WTC11 (cell line): ENCODE data around the gene SRCIN1. TPM values are rescaled to one million over a fixed set of nuclear protein-coding genes. Genes with fewer than 3 reads are reported as not detected.

ENCODE experiments used
- ATAC-seq: fragments of 200-7000 bp; cut with Tn5 transposase; 2 replicates; pipeline ENCODE4 v1.10.0; 2021; ENCODE audit warnings: mild to moderate bottlenecking, moderate library complexity
- CTCF ChIA-PET: fragments of 300-600 bp; sonication (Branson Sonifier 250); formaldehyde crosslinking; loops from one replicate; lab custom pipeline; 2021; ENCODE audit warnings: antibody characterized with exemption; lab: Charles Lee
- POLR2A ChIA-PET: fragments of 350-600 bp; sonication (Branson Sonifier 250); formaldehyde crosslinking; loops from one replicate; lab custom pipeline; 2021; ENCODE audit warnings: antibody characterized with exemption; lab: Charles Lee
- DNase-seq: peaks from one replicate; pipeline ENCODE4 v3.0.0; 2021; ENCODE audit warnings: low spot score
- H3K27ac Mint-ChIP-seq: 2 replicates; pipeline ENCODE4 v1.8.0; 2021; ENCODE audit warnings: mixed read lengths
- H3K27me3 Mint-ChIP-seq: 2 replicates; pipeline ENCODE4 v1.8.0; 2021; ENCODE audit warnings: low read depth, mild to moderate bottlenecking, moderate library complexity, mixed read lengths
- H3K36me3 Mint-ChIP-seq: 2 replicates; pipeline ENCODE4 v1.8.0; 2021; ENCODE audit warnings: mixed read lengths
- H3K4me1 Mint-ChIP-seq: 2 replicates; pipeline ENCODE4 v1.8.0; 2022; ENCODE audit warnings: mixed read lengths
- H3K4me3 Mint-ChIP-seq: 2 replicates; pipeline ENCODE4 v1.8.0; 2021; ENCODE audit warnings: mild to moderate bottlenecking, moderate library complexity, mixed read lengths
- H3K9me3 Mint-ChIP-seq: 2 replicates; pipeline ENCODE4 v1.8.0; 2021; ENCODE audit warnings: mixed read lengths
- FOXP1 ChIP-seq: sonication (generic); formaldehyde crosslinking; IDR thresholded peaks from 2 replicates; pipeline ENCODE4 v1.8.0; 2022; ENCODE audit warnings: missing genetic modification reagents, mild to moderate bottlenecking, moderate library complexity, borderline replicate concordance
- MXD4 ChIP-seq: fragments of 250-450 bp; sonication (Bioruptor Pico); IDR thresholded peaks from 2 replicates; pipeline ENCODE4 v1.8.0; 2021; ENCODE audit warnings: mild to moderate bottlenecking, moderate library complexity, borderline replicate concordance
- MYBL2 ChIP-seq: sonication (generic); formaldehyde crosslinking; IDR thresholded peaks from 2 replicates; pipeline ENCODE4 v1.8.1; 2023; ENCODE audit warnings: mild to moderate bottlenecking, moderate library complexity, missing genetic modification reagents
- NR3C1 ChIP-seq: sonication (generic); formaldehyde crosslinking; conservative IDR thresholded peaks from 2 replicates; pipeline ENCODE4 v1.8.1; 2023; ENCODE audit warnings: low read depth, mild to moderate bottlenecking, missing genetic modification reagents
- ZMAT4 ChIP-seq: fragments of 250-450 bp; sonication (Bioruptor Pico); IDR thresholded peaks from 2 replicates; pipeline ENCODE4 v1.9.0; 2021; ENCODE audit warnings: mild to moderate bottlenecking
- ZNF121 ChIP-seq: sonication (generic); formaldehyde crosslinking; IDR thresholded peaks from 2 replicates; pipeline ENCODE4 v1.8.0; 2023; ENCODE audit warnings: missing genetic modification reagents
- ZNF219 ChIP-seq: sonication (generic); formaldehyde crosslinking; IDR thresholded peaks from 2 replicates; pipeline ENCODE4 v1.8.0; 2023; ENCODE audit warnings: missing genetic modification reagents, mild to moderate bottlenecking, borderline replicate concordance
- ZNF671 ChIP-seq: fragments of 250-450 bp; sonication (Bioruptor Pico); IDR thresholded peaks from 2 replicates; pipeline ENCODE4 v1.8.0; 2021; ENCODE audit warnings: mild to moderate bottlenecking
- total RNA-seq: library from RNA; stranded (reverse); gene quantifications from 3 replicates; pipeline ENCODE4 v1.2.3, GENCODE V29; 2021
- TF ChIP-seq, protein P1 (sequence below): sonication (generic); formaldehyde crosslinking; IDR thresholded peaks from 2 replicates; pipeline ENCODE4 v1.8.0; 2022; ENCODE audit warnings: mild to moderate bottlenecking, missing genetic modification reagents
- TF ChIP-seq, protein P2 (sequence below): sonication (generic); formaldehyde crosslinking; IDR thresholded peaks from 2 replicates; pipeline ENCODE4 v1.8.1; 2022; ENCODE audit warnings: mild to moderate bottlenecking, moderate library complexity, missing genetic modification reagents
- TF ChIP-seq, protein P3 (sequence below): sonication (generic); formaldehyde crosslinking; IDR thresholded peaks from 2 replicates; pipeline ENCODE4 v1.8.1; 2022; ENCODE audit warnings: low read depth, mild to moderate bottlenecking, moderate library complexity, missing genetic modification reagents, borderline replicate concordance
- TF ChIP-seq, protein P4 (sequence below): sonication (generic); formaldehyde crosslinking; IDR thresholded peaks from 2 replicates; pipeline ENCODE4 v1.8.0; 2022; ENCODE audit warnings: mild to moderate bottlenecking, missing genetic modification reagents

SRCIN1 gene
- total RNA-seq, 1 experiment from 2014 or later, result 17.3 TPM

DNA sequence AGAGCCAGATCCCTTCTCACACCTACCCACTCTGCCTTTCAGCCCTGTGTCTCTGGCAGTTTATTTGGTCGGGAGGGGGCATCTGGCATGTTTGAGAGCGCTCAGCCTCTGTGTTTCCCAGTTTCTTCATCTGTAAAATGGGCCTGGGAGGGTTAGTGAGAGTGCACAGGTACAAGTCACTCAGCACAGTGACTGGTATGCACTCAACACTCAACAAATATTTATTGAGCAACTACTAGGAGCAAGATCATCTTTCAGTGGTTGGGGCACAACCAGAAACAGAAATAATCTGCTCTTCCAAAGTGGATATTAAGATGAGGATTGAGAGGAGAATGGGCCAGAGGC is 13.7 kb upstream of the SRCIN1 start:
- CTCF ChIA-PET, result interaction anchor here (1.2 to 1.4 kb wide), 5 partner anchors 12 to 61 kb away, joined by 3 to 9 read pairs (median 7); no protein-coding TSS in a partner anchor
- TF ChIP-seq ZNF671 (CRISPR knock-in tag) (no peak), NR3C1 (CRISPR knock-in tag) (no peak), ZNF219 (CRISPR knock-in tag) (no peak), MXD4 (CRISPR knock-in tag) (no peak), MYBL2 (CRISPR knock-in tag) (no peak)
- TF ChIP-seq, protein P1, sequence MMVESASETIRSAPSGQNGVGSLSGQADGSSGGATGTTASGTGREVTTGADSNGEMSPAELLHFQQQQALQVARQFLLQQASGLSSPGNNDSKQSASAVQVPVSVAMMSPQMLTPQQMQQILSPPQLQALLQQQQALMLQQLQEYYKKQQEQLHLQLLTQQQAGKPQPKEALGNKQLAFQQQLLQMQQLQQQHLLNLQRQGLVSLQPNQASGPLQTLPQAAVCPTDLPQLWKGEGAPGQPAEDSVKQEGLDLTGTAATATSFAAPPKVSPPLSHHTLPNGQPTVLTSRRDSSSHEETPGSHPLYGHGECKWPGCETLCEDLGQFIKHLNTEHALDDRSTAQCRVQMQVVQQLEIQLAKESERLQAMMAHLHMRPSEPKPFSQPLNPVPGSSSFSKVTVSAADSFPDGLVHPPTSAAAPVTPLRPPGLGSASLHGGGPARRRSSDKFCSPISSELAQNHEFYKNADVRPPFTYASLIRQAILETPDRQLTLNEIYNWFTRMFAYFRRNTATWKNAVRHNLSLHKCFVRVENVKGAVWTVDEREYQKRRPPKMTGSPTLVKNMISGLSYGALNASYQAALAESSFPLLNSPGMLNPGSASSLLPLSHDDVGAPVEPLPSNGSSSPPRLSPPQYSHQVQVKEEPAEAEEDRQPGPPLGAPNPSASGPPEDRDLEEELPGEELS (CRISPR knock-in tag), result no peak
- TF ChIP-seq, protein P2, sequence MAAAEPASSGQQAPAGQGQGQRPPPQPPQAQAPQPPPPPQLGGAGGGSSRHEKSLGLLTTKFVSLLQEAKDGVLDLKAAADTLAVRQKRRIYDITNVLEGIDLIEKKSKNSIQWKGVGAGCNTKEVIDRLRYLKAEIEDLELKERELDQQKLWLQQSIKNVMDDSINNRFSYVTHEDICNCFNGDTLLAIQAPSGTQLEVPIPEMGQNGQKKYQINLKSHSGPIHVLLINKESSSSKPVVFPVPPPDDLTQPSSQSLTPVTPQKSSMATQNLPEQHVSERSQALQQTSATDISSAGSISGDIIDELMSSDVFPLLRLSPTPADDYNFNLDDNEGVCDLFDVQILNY (CRISPR knock-in tag), result no peak
- TF ChIP-seq, protein P3, sequence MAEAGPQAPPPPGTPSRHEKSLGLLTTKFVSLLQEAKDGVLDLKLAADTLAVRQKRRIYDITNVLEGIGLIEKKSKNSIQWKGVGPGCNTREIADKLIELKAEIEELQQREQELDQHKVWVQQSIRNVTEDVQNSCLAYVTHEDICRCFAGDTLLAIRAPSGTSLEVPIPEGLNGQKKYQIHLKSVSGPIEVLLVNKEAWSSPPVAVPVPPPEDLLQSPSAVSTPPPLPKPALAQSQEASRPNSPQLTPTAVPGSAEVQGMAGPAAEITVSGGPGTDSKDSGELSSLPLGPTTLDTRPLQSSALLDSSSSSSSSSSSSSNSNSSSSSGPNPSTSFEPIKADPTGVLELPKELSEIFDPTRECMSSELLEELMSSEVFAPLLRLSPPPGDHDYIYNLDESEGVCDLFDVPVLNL (CRISPR knock-in tag), result no peak
- H3K9me3 Mint-ChIP-seq, result no peaks in the 10 kb centered on the region
- no peak overlapping the region for H3K4me3 Mint-ChIP-seq
- ATAC-seq (no peak), DNase-seq (no peak)
- H3K4me1 Mint-ChIP-seq, result peaks cover 33% of the 10 kb centered on the region
- H3K27ac Mint-ChIP-seq, result no peak overlapping the region
- peaks cover 5% of the 10 kb centered on the region for H3K27me3 Mint-ChIP-seq
- no peaks in the 10 kb centered on the region for H3K36me3 Mint-ChIP-seq
- POLR2A ChIA-PET, result no interaction called here

DNA sequence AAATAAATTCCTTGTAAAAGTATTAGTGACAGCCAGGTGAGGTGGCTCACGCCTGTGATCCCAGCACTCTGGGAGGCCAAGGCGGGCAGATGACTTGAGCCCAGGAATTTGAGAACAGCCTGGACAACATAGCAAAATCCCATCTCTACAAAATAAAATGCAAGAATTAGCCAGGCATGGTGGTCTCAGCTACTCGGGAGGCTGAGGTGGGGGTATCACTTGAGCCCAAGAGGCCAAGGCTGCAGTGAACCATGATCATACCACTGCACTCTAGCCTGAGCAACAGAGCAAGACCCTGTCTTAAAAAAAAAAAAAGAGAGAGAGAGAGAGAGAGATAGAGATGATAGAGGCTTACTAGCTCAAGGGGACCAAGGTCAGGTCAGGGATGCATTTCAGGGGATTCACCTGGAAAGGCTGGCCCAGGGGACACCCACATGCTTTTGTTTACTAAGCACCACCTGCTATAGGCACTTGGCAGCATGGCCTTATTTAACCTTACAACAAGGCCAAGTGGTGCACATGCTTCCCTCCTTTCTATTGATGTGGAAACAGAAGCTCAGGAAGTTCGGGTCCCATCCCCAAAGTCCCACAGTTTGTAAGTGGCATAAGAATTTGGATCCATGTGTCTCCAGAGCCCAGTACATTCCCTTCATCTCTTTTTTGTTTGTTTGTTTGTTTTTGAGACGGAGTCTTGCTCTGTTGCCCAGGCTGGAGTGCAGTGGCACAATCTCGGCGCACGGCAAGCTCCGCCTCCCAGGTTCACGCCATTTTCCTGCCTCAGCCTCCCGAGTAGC is 12.4 kb upstream of the SRCIN1 start:
- Mint-ChIP-seq H3K9me3 (no peaks in the 10 kb centered on the region), H3K36me3 (no peaks in the 10 kb centered on the region), H3K4me1 (peaks cover 45% of the 10 kb centered on the region), H3K27ac (no peak overlapping the region), H3K27me3 (peaks cover 8% of the 10 kb centered on the region)
- POLR2A ChIA-PET, result no interaction called here
- peak; percentile 38; the same call in 1 of the 2 replicates for TF ChIP-seq ZNF121 (CRISPR knock-in tag)
- TF ChIP-seq, protein P4, sequence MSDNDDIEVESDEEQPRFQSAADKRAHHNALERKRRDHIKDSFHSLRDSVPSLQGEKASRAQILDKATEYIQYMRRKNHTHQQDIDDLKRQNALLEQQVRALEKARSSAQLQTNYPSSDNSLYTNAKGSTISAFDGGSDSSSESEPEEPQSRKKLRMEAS, result no peak
- TF ChIP-seq, all 79 proteins: peak for 1
- H3K4me3 Mint-ChIP-seq, result no peak overlapping the region
- no peak for ATAC-seq
- CTCF ChIA-PET, result interaction anchor here (0.6 to 2.9 kb wide), 13 partner anchors 10 to 107 kb away, joined by 3 to 19 read pairs (median 4); no protein-coding TSS in a partner anchor
- DNase-seq, result peak; percentile 3

DNA sequence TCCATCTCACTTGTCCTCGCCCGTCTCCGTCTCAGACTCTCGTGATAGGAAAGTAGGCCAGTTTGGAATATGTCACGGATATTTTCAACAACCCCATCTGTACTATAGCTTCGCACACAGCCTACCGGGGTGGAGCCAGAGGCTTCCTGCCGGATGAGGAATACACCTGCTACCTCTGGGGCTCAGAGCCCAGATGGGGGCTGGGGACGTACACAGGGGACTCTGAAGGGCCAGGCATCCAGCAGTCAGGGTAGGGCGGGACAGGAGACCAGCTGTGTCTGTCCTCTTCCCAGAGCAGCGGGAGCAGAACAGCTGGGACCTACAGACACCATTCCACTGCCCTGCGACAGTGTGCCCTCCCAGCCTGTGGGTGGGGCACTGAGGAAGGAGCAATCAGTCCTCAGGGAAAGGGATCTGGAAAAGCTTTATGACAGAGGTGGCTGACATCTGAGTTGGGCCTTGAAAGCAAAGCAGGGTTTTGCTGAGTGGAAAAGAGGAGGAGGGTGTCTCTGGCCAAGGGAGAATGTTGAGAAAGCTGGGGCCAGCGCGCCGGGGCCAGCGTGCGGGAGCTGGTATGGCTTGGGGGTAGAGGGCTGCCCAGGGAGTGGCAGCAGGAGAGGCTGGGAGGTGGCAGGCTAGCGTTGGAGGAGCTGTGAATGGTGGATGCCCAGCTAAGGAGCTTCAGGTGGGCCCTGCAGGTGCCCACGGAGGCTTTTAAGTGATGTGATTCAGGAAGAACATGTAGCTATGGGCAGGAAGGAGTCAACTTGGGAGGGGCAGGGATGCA is 11.5 kb upstream of the SRCIN1 start:
- peaks cover 6% of the 10 kb centered on the region for H3K9me3 Mint-ChIP-seq
- H3K4me1 Mint-ChIP-seq, result peaks cover 51% of the 10 kb centered on the region
- peak; percentile 64 for ATAC-seq
- CTCF ChIA-PET, result interaction anchor here (0.5 to 2.9 kb wide), 16 partner anchors 9 to 119 kb away, joined by 3 to 19 read pairs (median 4); no protein-coding TSS in a partner anchor
- POLR2A ChIA-PET, result interaction anchor here (0.8 kb wide), 1 partner anchor 41 kb away, joined by 4 read pairs; no protein-coding TSS in a partner anchor
- TF ChIP-seq ZMAT4 (CRISPR knock-in tag), result no peak
- TF ChIP-seq FOXP1 (CRISPR knock-in tag), result 0 out of 2 replicates have a peak, but pooled peaks have one; percentile 38
- peaks cover 5% of the 10 kb centered on the region for H3K36me3 Mint-ChIP-seq
- no peak overlapping the region for H3K4me3 Mint-ChIP-seq
- DNase-seq, result peak; percentile 19
- no peak overlapping the region for H3K27ac Mint-ChIP-seq
- peaks cover 10% of the 10 kb centered on the region for H3K27me3 Mint-ChIP-seq
